ENCODE results near the gene NACAD.

- TF ChIP-seq EZH2phosphoT487 (IDR thresholded peaks at IDR 0.05; ENCODE audit: insufficient read depth, low read depth) (no peak), EZH2 (IDR thresholded peaks at IDR 0.05; ENCODE audit: insufficient read depth, poor library complexity, severe bottlenecking) (no peak)
Measured at GRCh38 chr7:45033261-45033930, 55.4 kb downstream of the NACAD start.

All from GM23248 (cell line).